Tibial nerve (tissue), 4 donors: ENCODE data around the gene FGF1. TPM values are rescaled to one million over a fixed set of nuclear protein-coding genes. Genes with fewer than 3 reads are reported as not detected.
A peak's percentile ranks its signal among the peaks of the same experiment; 100 is the strongest.

ENCODE experiments used
- DNase-seq, 2 donors: peaks; one replicate each; pipeline ENCODE4 v3.0.0-alpha.2; 2019; ENCODE audit warnings: low spot score in 2 of 2
- H3K27ac ChIP-seq, 4 donors: fragments of 200-600 bp; sonication (generic) in 3 of 4; one replicate each; pipeline ENCODE4 v1.5.1; 2017 to 2019; ENCODE audit warnings: mild to moderate bottlenecking in 1 of 4
- H3K27me3 ChIP-seq, 2 donors: fragments of 200-600 bp; sonication (generic) in 1 of 2; one replicate each; pipeline versions ENCODE4 v1.5.1 to v1.6.0; 2017 to 2019
- H3K36me3 ChIP-seq, 3 donors: fragments of 200-600 bp; sonication (generic); one replicate each; pipeline ENCODE4 v1.5.1; 2018 to 2019
- H3K4me1 ChIP-seq, 4 donors: fragments of 200-600 bp; sonication (generic) in 3 of 4; one replicate each; pipeline ENCODE4 v1.5.1; 2017 to 2019
- H3K4me3 ChIP-seq, 4 donors: fragments of 200-600 bp; sonication (generic) in 3 of 4; one replicate each; pipeline ENCODE4 v1.5.1; 2017 to 2019; ENCODE audit warnings: mild to moderate bottlenecking in 1 of 4, moderate library complexity in 1 of 4
- H3K9me3 ChIP-seq, 4 donors: fragments of 200-600 bp; sonication (generic) in 3 of 4; one replicate each; pipeline ENCODE4 v1.5.1; 2017 to 2019
- EP300 ChIP-seq, 2 donors: sonication (generic); formaldehyde crosslinking; IDR thresholded peaks; one replicate each; pipeline ENCODE4 v1.6.1; 2017; ENCODE audit warnings: antibody characterized with exemption in 2 of 2, mild to moderate bottlenecking in 1 of 2
- POLR2A ChIP-seq, 2 donors: fragments of 450-650 bp; IDR thresholded peaks; one replicate each; pipeline ENCODE4 v1.6.1; 2017; ENCODE audit warnings: antibody characterized with exemption in 2 of 2, mild to moderate bottlenecking in 2 of 2, moderate library complexity in 2 of 2
- WGBS, 2 donors: methylation state at CpG; one replicate each; pipeline ENCODE4 v1.1.5; 2018; 5-methylcytosine and 5-hydroxymethylcytosine counted together
- total RNA-seq, 4 donors: library from RNA; depleted of rRNA; stranded (reverse); fragments of >200 nt; gene quantifications; one replicate each; pipeline ENCODE4 v1.1.0, GENCODE V29; 2016

FGF1 gene
- total RNA-seq, 4 donors from 2014 or later: 38.1 to 131 (median 115) TPM

- Histone ChIP-seq H3K4me3 (no peak overlapping the region), H3K9me3 (no peaks in the 10 kb centered on the region), H3K27ac (peak overlapping the region in 2 of 4 donors; percentile 41 to 46), H3K36me3 (no peaks in the 10 kb centered on the region), H3K27me3 (no peaks in the 10 kb centered on the region), H3K4me1 (peaks cover 0 to 31% (median 0%) of the 10 kb centered on the region in 4 donors)
- peak in 1 of 2 donors; percentile 27 for DNase-seq
- TF ChIP-seq POLR2A (IDR thresholded peaks at IDR 0.05) (no peak), EP300 (IDR thresholded peaks at IDR 0.05) (peak in 1 of 2 donors; percentile 64)
- 41 to 50% methylated on average over 3 of the region's 3 CpGs for WGBS, 2 donors
Observed at GRCh38 chr5:142542906-142543305, 143.0 kb downstream of the FGF1 start.

Other genes starting within 250 kb of the FGF1 start
- 10 to 100 TPM; 33.7 to 77.8 (median 57.8) TPM for gene ARHGAP26, start 84.3 kb upstream of the FGF1 start, total RNA-seq